AML-193 (cell line): ENCODE measurements around the gene SARDH.
"Not testable (repeated sequence)": the region's sequence is repeated elsewhere in the genome, so short reads cannot be mapped to it uniquely, and the experiment has no call there.

Experiments
- DNase-seq, 2 experiments: peaks; one replicate each; lab custom pipeline; 2025; lab: John Stamatoyannopoulos, UW

Gene SARDH

GRCh38 chr9:133685653-133686609, 52.2 kb downstream of the SARDH start:
- no peak for DNase-seq

DNA sequence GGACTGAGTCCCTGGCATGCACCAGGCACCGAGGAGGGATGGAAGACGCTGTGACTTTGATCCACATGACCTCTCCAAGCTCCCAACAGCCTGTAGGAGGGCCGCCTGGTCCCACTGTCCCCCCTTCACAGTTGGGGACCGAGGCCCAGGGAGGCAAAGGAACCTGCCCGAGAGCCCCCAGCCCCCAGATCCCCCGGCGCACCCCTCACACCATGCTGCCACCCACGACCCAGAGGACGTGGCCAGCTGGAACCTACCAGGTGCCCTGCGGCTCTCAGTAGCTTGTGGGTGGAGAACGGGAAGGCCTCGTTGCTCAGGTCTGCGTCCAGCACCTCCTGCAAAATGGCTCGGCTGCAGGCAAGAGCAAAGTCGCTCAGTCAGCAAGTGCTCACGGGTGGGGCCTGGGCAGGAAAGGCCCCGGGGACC, 53.2 kb downstream of the SARDH start:
- no peak for DNase-seq

DNA sequence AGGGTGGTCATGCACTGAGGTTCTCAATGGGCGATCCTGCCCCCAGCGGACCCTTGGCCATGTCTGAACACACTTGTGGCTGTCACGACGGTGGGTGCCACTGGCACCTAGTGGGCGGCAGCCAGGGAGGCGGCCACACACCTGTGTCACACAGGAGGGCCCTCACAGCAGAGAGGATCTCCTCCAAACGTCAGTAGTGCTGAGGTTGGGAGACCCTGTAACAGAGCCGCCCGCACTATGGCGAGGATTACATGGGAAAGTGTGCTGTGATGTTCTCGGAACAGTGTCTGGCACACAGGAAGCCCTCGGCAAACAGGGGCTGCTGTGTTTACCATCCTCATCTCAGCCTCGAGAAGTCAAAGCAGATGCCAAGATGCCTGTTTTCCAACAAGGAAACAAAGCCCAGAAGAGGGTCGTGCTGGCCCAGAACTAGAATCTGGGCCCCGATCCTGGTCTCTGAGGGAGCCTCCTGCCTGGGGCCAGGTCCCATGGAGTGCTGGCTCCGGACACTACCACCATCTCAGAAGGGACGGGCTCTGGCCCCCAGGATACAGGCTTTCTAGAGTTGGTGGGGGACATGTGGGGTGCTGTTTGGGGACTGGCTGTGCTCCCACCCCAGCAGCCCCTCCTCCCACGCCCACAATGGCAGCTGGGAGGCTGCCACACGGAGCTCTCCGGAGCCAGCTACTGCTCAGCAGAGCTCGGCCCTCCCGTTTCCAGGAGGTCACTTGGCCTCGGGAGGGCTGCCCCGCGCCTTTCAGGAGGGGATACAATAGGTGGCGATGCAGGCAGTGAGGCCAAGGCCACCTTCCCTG, 53.8 kb downstream of the SARDH start:
- no peak for DNase-seq

GRCh38 chr9:133683586-133684120, 54.5 kb downstream of the SARDH start:
- DNase-seq, result no peak

DNA sequence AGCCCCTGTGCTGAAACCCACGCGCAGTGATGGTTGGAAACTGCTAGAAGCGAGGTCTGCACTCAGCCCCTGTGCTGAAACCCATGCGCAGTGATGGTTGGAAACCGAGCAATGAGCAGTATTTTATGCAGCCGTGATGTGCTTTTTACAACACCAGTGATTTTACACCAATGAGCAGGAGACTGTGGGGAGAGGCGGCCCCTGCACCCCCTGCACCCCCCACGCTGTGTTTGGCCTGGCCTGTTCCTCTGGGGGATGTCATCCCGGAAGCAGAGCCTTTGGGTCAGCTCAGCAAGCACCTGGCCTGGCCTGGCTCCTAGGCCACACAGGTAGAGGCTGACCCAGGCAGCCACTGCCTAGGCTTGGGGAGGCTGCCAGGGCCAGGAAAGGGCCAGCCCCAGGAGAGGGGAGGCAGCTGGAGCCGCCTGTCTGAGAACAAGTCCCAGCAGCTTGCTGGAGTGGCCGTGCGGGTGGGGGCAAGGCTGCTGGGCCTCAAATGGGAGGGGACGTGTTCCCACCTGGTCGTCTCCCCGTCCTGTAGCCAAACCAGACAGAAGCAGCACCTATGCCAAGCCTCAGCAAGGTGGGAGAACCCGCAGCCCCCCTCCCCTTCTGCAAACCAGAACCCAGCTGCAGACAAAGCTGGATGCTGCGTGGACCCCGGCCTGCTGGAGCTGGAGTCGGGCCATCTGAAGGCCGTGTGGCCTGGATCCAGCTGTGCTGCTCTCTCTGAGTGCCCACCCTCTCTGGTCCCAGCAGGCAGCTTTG, 55.1 kb downstream of the SARDH start:
- no peak for DNase-seq

GRCh38 chr9:133681658-133682306, 56.4 kb downstream of the SARDH start:
- no peak for DNase-seq

DNA sequence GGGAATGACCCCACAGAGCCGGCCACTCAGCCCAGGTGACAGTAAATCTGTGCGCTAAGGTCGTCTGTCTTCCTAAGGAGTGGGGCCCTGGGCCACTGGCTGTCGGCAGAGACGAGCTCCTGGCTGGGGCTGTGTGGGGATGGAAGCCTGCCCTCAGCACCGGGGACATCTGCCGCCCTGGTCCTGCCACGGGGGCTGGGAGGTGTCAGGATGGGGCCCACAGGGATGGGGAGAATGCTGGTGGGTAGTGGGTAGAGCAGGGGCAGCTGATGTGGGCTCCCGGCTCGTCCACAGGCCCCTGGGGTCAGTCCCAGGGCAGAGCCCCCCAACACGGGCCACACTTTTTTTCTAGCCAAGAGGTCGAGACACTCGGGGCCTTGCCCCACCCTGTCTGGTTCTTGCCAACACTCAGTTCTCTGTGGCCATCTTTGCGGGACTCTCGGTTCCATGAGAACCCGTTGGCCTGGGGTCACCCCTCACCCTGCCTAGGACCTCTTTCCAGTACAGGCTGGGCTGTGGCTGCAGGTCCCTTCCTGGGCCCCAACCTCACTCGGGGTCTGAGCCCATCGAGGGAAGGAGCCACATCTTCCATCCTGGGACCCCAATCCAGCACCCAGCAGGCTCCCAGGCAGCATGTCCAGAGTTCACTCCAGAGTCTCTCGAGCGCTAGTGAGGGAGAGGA, 57.0 kb downstream of the SARDH start:
- no peak for DNase-seq

GRCh38 chr9:133680250-133680975, 57.7 kb downstream of the SARDH start:
- DNase-seq, result no peak

DNA sequence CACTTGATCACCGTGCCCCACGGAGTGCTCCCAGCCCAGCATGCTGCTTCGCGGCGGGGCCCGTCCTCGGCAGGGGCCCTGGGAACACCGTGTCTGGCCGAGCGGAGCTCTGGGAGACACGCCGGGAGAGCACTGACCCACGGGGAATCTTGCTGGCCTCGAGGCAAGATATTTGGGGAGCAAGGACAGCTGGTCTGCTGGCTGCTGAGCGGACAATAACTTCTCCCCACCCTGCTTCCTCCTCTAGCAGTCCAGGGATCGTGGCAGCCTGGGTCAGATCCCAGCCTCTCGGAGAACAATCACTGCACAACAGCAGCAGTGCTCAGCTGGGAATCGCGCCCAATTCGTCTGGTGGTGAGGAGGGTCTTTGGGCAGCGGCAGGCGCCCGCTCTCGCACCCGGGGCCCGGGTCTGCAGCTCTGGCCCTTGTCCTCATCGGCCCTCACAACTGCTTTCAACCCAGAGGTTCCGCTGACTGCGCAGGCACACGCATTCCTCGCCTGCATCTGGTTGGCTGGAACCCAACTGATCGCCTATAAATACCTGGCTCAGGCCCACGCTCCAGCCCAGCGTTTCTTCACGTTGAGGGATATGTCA, 58.6 kb downstream of the SARDH start:
- DNase-seq, result no peak

- DNase-seq, result no peak
Measured at GRCh38 chr9:133679056-133679455, 59.1 kb downstream of the SARDH start.

- no peak for DNase-seq
Measured at GRCh38 chr9:133677126-133678010, 60.8 kb downstream of the SARDH start.

- no peak for DNase-seq
Measured at GRCh38 chr9:133676450-133676849, 61.7 kb downstream of the SARDH start.

DNA sequence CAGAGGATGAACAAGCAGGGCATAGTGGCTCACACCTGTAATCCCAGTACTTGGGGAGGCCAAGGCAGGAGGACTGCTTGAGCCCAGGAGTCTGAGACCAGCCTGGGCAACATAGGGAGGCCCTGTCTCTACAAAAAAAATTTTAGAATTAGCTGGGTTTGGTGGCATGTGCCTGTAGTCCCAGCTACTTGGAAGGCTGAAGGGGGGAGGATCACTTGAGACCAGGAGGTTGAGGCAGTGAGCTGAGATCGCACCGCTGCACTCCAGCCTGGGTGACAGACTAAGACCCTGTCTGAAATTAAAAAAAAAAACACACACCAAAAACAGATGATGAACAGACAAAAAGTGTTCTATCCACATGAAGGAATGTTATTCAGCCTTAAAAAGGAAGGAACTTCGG, 62.4 kb downstream of the SARDH start:
- not testable (repeated sequence) for DNase-seq

DNA sequence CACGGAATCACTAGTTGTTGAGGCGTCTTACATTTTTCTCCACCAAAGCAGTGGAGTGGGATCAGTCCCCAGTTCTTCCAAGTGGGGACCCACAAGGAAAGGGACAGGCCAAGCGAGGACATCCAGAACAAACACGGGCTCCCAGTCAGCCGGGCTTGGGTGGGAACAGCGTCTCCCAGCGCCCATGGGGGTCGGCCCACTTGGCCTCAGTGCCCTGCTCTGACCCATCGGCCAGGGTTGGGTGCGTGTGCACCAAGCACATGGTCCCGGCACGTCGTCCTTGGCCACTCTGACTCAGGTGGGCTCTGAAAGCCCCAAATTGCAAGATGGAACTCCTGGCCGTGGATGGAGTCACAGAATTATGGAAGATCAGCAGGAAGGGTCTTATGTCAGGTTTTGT, 64.1 kb downstream of the SARDH start:
- DNase-seq, result no peak

DNA sequence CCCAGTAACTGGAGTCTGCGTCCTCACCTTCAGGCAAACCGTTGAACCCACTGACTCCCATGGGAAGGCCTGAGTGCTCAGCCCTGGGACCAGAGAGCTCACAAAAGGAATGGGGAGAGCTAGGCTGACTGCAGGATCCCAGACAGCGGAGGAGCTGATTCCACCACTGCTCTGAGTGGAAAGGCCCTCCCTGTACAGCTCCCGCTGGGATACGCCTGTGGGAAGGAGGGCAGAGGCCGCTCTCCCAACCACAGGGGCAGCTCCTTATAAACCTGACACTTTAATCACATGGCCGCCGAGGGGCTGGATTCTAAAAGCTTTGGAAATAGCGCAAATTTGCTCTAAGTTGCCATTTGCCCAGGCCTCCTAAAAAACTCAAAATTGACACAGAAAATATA, 64.9 kb downstream of the SARDH start:
- DNase-seq, result no peak

DNA sequence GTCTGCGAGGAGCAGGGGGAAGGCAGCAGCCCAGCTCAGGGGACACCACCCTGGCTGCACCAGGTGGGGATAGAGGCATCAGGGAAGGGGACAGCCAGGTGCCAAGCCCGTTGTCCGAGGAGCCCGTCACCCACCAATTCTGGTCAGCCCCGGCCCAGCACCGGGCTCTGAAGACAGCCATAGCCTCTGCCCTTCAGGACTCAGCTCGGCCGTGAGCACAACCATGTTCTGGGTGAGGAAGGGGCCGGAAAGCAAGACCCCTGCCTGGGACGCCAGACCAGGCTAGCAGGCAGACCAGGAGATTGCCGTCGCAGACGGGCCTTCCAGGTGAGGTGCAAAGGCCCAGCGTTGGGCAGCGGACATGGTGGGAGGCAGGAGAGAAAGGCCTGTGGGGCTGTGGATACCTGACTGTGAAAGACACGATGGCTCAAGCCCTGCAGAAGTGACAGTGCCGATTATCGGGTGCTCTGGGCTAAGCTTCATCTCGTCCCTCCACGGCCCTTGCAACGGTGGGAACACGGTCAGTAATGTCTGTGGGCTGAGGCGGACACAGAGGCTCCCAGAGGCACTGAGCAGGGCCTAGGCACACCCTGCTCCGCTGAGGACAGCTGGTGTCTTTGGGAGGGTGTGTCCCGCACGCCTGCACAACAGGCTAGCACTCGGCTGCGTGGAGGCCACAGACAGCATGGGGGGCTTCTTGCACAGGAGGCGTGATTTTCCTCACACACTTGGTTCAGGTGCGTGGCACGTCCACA, 65.5 kb downstream of the SARDH start:
- no peak for DNase-seq

DNA sequence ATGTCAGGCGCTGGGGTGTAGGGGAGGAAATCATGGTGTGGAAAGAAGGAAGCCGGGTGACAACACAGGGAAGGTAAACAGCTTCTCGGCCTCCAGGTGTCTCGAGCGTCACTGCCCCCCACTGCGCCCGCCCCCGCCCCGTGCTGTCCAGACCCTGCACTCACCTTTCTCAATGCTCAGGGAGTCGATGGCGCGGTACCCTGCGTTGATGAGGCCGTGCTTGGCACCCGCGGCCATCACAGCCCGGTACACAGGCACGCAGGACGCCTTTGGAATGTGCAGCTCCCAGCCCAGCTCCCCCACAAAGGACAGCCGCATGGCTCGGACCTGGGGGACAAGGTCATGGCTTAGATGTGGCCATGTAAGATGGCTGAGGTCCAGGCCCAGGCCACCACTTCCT, 66.8 kb downstream of the SARDH start:
- no peak for DNase-seq

DNA sequence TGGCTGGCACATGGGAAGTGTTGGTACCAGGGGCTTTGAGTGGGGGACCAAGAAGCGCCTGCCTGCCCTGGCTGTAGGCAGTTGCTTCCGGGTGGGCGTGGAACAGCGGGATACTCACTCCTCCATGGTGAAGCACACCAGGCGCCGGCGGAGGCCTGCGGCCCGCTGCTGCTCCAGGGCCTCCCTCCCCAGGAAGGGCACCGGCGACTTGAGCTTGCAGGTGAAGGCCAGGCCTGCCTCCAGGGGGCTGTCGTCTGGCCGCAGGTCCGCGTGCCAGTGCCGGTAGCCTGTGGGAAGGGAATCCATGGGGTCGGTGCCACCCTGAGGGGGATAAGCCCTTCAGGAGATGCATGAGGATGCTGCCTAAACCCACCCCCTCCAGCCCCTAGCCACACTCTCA, 67.7 kb downstream of the SARDH start:
- DNase-seq, result no peak
